HUES64 (cell line): ENCODE measurements around the gene FOXN1.

Source experiments
- H3K27ac ChIP-seq: 2 replicates; pipeline ENCODE4 v1.7.0; 2013; ENCODE audit warnings: low read depth, low read length, inconsistent platforms
- H3K27me3 ChIP-seq: 2 replicates; pipeline ENCODE4 v1.6.1; 2013; ENCODE audit warnings: mild to moderate bottlenecking, low read length; ENCODE audit not compliant: insufficient read depth
- H3K36me3 ChIP-seq: 2 replicates; pipeline ENCODE4 v1.6.1; 2013; ENCODE audit warnings: mild to moderate bottlenecking, low read length; ENCODE audit not compliant: insufficient read depth
- H3K4me1 ChIP-seq: 2 replicates; pipeline ENCODE4 v1.6.1; 2013; ENCODE audit warnings: mild to moderate bottlenecking, low read length, moderate library complexity; ENCODE audit not compliant: insufficient read depth
- H3K4me3 ChIP-seq: 2 replicates; pipeline ENCODE4 v1.5.1; 2013; ENCODE audit warnings: mild to moderate bottlenecking, low read length, moderate library complexity
- H3K9ac ChIP-seq: 2 replicates; pipeline ENCODE4 v1.6.1; 2013; ENCODE audit warnings: mild to moderate bottlenecking, low read depth, low read length
- H3K9me3 ChIP-seq: 2 replicates; pipeline ENCODE4 v1.6.1; 2013; ENCODE audit warnings: low read depth, low read length; ENCODE audit not compliant: insufficient read depth
- WGBS: fragments of 150-250, 120-280 bp; methylation state at CpG from one replicate; pipeline ENCODE4 v1.1.7; 2013; ENCODE audit warnings: missing lambda C conversion rate; 5-methylcytosine and 5-hydroxymethylcytosine counted together

The FOXN1 gene

DNA sequence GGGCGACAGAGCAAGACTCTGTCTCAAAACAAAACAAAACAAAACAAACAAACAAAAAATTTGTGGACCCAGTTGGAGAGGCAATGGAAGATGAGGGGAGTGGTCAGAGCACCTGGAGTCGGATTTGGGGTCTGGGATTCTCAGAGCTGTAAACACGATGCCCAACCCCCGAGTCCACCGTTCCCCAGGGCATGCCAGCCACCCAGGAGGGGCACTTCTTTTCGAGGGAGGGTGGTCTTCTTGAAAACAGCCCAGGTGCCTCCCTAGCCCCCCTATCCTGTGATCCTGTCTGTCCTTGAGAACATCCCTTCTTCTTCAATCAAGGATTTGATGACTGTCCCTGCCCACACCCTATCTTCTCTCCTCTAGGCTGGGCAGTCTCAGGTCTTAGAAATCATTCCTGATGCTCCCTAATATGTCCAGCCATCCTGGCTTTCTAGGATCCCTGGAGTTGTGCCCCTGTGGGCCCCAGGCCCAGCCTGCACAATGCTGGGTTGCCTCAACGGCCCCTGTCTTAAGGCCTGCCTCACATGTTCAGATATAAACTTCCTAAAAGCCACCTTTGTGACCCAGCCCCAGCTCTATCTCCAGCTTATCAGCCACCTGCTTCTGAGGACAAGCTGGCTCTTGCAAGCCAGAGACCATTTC, 35.8 kb upstream of the FOXN1 start:
- no peaks in the 10 kb centered on the region for H3K4me1 ChIP-seq
- H3K27ac ChIP-seq, result no peak overlapping the region
- H3K4me3 ChIP-seq, result no peak overlapping the region
- 89% methylated on average over 6 of the region's 7 CpGs for WGBS
- H3K36me3 ChIP-seq, result no peaks in the 10 kb centered on the region
- H3K27me3 ChIP-seq, result 0 out of 2 replicates have a peak, but pooled peaks cover 7% of the 10 kb centered on the region
- no peaks in the 10 kb centered on the region for H3K9me3 ChIP-seq
- H3K9ac ChIP-seq, result no peak overlapping the region

DNA sequence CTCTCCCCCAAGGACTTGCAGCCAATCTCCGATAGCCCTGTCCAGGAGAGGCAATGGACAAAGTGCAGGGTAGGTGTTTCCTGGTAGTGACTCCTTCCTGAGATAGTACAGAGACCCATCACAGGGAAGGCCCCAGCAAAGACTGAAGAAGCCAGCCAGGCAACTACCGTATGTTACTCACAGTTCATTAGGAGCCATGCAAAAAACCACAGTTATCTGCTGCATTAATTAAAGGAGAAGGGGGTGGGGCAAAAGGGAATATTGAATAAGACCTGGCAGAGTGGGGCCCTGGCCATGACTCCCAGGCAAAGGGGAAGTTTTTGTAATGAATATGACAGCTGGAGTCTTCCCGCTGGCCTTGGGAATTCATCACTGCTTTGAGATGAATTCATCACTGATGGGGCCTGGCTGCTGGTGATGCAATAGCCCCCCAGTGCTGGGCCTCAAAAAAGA, 35.2 kb upstream of the FOXN1 start:
- Histone ChIP-seq H3K4me3 (no peak overlapping the region), H3K36me3 (no peaks in the 10 kb centered on the region), H3K4me1 (no peaks in the 10 kb centered on the region), H3K9ac (no peak overlapping the region), H3K9me3 (no peaks in the 10 kb centered on the region), H3K27ac (no peak overlapping the region), H3K27me3 (0 out of 2 replicates have a peak, but pooled peaks cover 4% of the 10 kb centered on the region)
- 79% methylated on average over 3 of the region's 3 CpGs for WGBS

GRCh38 chr17:28471531-28472342, 34.4 kb upstream of the FOXN1 start:
- no peaks in the 10 kb centered on the region for H3K4me1 ChIP-seq
- no peak overlapping the region for H3K9ac ChIP-seq
- H3K9me3 ChIP-seq, result no peaks in the 10 kb centered on the region
- no peak overlapping the region for H3K4me3 ChIP-seq
- H3K27ac ChIP-seq, result no peak overlapping the region
- 0 out of 2 replicates have a peak, but pooled peaks cover 2% of the 10 kb centered on the region for H3K27me3 ChIP-seq
- 88% methylated on average over 15 of the region's 15 CpGs for WGBS
- no peaks in the 10 kb centered on the region for H3K36me3 ChIP-seq

GRCh38 chr17:28472871-28473497, 33.2 kb upstream of the FOXN1 start:
- WGBS, result 92% methylated on average over 5 of the region's 7 CpGs
- Histone ChIP-seq H3K27me3 (no peaks in the 10 kb centered on the region), H3K4me1 (no peaks in the 10 kb centered on the region), H3K27ac (no peak overlapping the region), H3K9me3 (no peaks in the 10 kb centered on the region), H3K9ac (no peak overlapping the region), H3K4me3 (no peak overlapping the region), H3K36me3 (no peaks in the 10 kb centered on the region)

- Histone ChIP-seq H3K27me3 (no peaks in the 10 kb centered on the region), H3K27ac (no peak within 1 kb of the TSS), H3K4me1 (no peaks in the 10 kb centered on the region), H3K9ac (no peak within 1 kb of the TSS), H3K4me3 (no peak within 1 kb of the TSS), H3K9me3 (no peaks in the 10 kb centered on the region), H3K36me3 (no peaks in the 10 kb centered on the region)
- 81% methylated on average over 5 of the region's 5 CpGs for WGBS
Observed at GRCh38 chr17:28473542-28473941, 32.6 kb upstream of the FOXN1 start, which contains the start of gene SLC13A2. TSS of gene SLC13A2 (plus strand) at chr17:28473644. CDS start at chr17:28473713, 69 bp downstream.

DNA sequence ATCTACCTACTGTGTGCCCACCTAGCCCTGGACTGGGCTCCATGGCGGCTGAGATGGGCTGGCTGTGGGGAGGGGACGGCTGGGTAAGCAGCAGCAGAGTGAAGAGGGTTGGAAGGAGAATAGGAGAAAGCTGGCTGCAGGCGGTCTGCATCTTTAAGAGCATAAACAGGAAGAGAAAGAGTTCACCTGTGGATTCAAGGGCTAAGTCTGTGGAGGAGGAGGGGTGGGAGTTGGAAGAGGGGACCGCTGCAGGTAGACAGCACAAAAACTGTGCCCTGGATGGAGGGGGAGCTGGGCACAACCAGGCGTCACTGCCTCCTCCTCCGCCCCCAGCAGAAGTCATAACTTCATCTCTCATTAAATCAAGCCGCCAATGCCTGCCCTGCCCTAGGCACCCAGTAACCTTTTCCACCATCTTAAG, 32.0 kb upstream of the FOXN1 start:
- H3K4me3 ChIP-seq, result no peak overlapping the region
- WGBS, result 88% methylated on average over 7 of the region's 7 CpGs

DNA sequence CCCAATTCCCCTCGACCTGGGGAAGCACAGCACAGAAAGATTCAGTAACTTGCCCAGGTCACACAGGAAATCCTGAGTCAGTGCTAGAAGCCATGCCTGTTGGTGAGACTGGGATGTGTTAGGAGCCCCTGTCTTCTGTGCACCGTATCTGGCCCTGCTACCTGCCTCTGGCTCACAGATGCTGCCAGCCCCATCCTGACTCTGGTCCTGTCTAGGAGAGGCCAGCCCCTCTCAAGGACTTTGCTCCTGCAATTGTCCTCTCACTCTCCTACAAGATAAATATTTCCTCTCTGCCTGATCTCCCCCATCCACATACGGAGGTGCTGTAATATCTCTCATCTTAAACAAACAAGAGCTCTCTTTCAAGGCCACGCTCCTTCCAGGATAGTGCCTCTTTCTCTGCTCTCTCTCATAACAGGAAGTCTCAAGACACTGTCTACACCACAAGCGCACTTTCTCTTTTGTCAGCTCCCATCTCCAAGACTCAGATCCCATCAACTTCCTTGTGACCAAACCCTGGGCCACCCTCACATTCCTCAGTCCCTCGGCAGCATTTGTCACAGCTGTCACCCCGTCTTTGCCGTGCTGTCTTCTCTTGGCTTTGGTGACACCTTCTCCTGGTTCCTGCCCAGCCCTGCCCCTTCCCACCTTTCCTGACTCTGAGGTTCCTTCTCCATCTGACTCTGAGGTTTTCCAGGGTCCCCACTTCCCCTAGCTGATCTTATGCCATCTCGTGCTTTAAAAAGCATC, 30.8 kb upstream of the FOXN1 start:
- no peaks in the 10 kb centered on the region for H3K36me3 ChIP-seq
- H3K4me3 ChIP-seq, result no peak overlapping the region
- H3K27ac ChIP-seq, result no peak overlapping the region
- no peak overlapping the region for H3K9ac ChIP-seq
- H3K9me3 ChIP-seq, result no peaks in the 10 kb centered on the region
- no peaks in the 10 kb centered on the region for H3K27me3 ChIP-seq
- no peaks in the 10 kb centered on the region for H3K4me1 ChIP-seq
- WGBS, result 88% methylated on average over 9 of the region's 9 CpGs

More for the DNA sequence above, 32.0 kb upstream of the FOXN1 start:
- Histone ChIP-seq H3K4me1 (no peaks in the 10 kb centered on the region), H3K36me3 (no peaks in the 10 kb centered on the region), H3K27ac (no peak overlapping the region), H3K27me3 (no peaks in the 10 kb centered on the region), H3K9me3 (no peaks in the 10 kb centered on the region), H3K9ac (no peak overlapping the region)

DNA sequence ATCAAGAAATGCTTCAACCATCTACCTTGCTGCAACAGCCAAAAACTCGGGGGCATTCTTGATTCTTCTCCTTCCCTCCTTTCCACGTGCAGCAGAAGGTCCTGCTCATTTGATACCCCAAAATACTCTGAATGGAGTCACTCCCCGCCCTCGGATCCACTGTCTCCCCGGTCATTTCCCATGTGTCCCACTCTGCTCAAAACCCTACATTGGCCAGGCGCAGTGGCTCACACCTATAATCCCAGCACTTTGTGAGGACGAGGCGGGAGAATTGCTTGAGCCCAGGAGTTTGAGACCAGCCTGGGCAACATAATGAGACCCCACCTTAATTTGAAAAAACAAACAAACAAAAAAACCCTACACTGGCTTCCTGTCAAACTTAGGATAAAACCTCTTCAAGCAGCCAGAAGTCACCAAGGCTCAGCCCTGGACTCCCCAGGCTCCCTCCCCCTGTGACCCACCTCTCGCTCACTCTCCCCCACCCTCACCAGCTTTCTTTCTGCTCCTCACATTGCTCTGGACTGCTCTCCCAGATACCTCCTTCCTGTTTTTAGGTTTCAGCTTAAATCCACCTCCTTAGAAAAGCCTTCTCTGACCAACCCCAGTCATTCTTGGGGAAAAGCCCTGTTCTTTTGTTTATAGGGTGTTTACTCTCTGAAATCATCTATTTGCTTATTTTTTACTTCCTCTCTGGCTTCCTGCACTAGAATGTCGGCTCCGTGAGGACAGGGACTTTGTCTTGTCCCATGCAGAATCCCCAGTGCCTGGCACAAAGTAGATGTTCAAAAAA, 29.9 kb upstream of the FOXN1 start:
- peaks cover 5% of the 10 kb centered on the region; the same call in 1 of the 2 replicates for H3K4me1 ChIP-seq
- H3K27ac ChIP-seq, result no peak overlapping the region
- H3K9me3 ChIP-seq, result no peaks in the 10 kb centered on the region
- 89% methylated on average over 11 of the region's 11 CpGs for WGBS
- H3K4me3 ChIP-seq, result no peak overlapping the region
- H3K36me3 ChIP-seq, result no peaks in the 10 kb centered on the region
- no peak overlapping the region for H3K9ac ChIP-seq
- H3K27me3 ChIP-seq, result no peaks in the 10 kb centered on the region

GRCh38 chr17:28477928-28478327, 28.2 kb upstream of the FOXN1 start:
- Histone ChIP-seq H3K36me3 (no peaks in the 10 kb centered on the region), H3K27me3 (no peaks in the 10 kb centered on the region), H3K27ac (no peak overlapping the region), H3K4me1 (peaks cover 9% of the 10 kb centered on the region; the same call in 1 of the 2 replicates), H3K4me3 (no peak overlapping the region), H3K9me3 (no peaks in the 10 kb centered on the region), H3K9ac (no peak overlapping the region)
- WGBS, result 97% methylated on average over 7 of the region's 7 CpGs
